ENCODE data around the gene SLC22A31.

- TF ChIP-seq, protein P1, sequence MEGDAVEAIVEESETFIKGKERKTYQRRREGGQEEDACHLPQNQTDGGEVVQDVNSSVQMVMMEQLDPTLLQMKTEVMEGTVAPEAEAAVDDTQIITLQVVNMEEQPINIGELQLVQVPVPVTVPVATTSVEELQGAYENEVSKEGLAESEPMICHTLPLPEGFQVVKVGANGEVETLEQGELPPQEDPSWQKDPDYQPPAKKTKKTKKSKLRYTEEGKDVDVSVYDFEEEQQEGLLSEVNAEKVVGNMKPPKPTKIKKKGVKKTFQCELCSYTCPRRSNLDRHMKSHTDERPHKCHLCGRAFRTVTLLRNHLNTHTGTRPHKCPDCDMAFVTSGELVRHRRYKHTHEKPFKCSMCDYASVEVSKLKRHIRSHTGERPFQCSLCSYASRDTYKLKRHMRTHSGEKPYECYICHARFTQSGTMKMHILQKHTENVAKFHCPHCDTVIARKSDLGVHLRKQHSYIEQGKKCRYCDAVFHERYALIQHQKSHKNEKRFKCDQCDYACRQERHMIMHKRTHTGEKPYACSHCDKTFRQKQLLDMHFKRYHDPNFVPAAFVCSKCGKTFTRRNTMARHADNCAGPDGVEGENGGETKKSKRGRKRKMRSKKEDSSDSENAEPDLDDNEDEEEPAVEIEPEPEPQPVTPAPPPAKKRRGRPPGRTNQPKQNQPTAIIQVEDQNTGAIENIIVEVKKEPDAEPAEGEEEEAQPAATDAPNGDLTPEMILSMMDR (IDR thresholded peaks at IDR 0.05), result peak; percentile 50 to 83 (median 67)
- TF ChIP-seq POLR2AphosphoS5 (IDR thresholded peaks at IDR 0.05) (peak in 1 of 2 donors; percentile 47), POLR2A (IDR thresholded peaks at IDR 0.05) (no peak)
These were observed 16.2 kb upstream of the SLC22A31 start for GRCh38 chr16:89216315-89217137.
